H1 (cell line): ENCODE results near the gene KRTAP5-4. TPM values are rescaled to one million over a fixed set of nuclear protein-coding genes. Genes with fewer than 3 reads are reported as not detected.

ENCODE experiments used
- CTBP2 ChIP-seq: IDR thresholded peaks from 2 replicates; pipeline ENCODE4 v1.7.0; 2011; ENCODE audit warnings: borderline replicate concordance, mild to moderate bottlenecking, moderate library complexity, mixed read lengths, low read length; ENCODE audit not compliant: insufficient read depth, insufficient read length
- RBBP5 ChIP-seq: IDR thresholded peaks from 2 replicates; pipeline ENCODE4 v1.7.1; 2012; ENCODE audit warnings: low read depth, mild to moderate bottlenecking, inconsistent platforms, low read length, moderate library complexity, borderline replicate concordance
- SUZ12 ChIP-seq: fragments of 200-600 bp; sonication (generic); IDR thresholded peaks from 2 replicates; pipeline ENCODE4 v1.6.1; 2012; ENCODE audit warnings: mild to moderate bottlenecking, inconsistent platforms, low read length, moderate library complexity, mixed read lengths
- polyA plus RNA-seq, 7 experiments: library from polyadenylated mRNA; depleted of rRNA in 3 of 7; stranded (reverse) in 5 of 7; unstranded in 2 of 7; fragments of >200 nt in 5 of 7; fragments of 200-250 nt in 2 of 7; gene quantifications; 1 replicate in 5 of 7; 2 replicates in 1 of 7; 4 replicates in 1 of 7; pipeline versions ENCODE4 v1.2.1 to v1.2.3, GENCODE V29; 2011 to 2013; ENCODE audit warnings: missing spikeins in 2 of 7, mixed read lengths in 2 of 7
- total RNA-seq: library from RNA; stranded (reverse); fragmentation: NEBNext Ultra II Directional; extraction: Animal tissue kit (Norgen Biotek cat#: 25700); gene quantifications from 2 replicates; pipeline ENCODE4 v1.2.1, GENCODE V29; 2021

Gene KRTAP5-4
- total and polyA plus RNA-seq, 2 of the 8 experiments (the other 6 are each of a cell fraction or from before 2014, with no cell fraction given) = not detected

DNA sequence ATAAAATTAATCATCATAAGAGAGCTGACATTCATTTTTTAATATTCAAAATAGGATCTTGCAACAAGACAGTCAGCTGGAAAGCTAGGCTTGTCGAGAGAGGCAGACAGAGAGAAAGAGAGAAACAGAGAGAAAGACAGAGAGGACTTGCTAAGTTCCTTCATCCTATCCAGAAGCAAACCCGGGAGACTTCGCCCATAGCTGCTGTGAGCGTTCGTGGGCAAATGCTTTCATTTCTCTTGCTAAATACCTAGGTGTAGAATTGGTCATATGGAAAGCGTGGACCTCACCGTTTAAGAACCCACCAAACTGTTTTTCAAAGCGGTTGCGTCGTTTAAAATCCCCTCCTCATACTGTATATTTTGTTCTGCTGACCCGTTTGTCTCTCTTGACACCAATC lies 49.7 kb upstream of the KRTAP5-4 start (continued):
- no peak for TF ChIP-seq RBBP5
- TF ChIP-seq CTBP2 = no peak
- no peak for TF ChIP-seq SUZ12
